ENCODE data around the gene CHMP2B. TPM values are rescaled to one million over a fixed set of nuclear protein-coding genes. Genes with fewer than 3 reads are reported as not detected.

The CHMP2B gene
- total and polyA plus RNA-seq, 2 of the 4 experiments (the other 2 are of a cell fraction), result 6.8 to 14.0 TPM

DNA sequence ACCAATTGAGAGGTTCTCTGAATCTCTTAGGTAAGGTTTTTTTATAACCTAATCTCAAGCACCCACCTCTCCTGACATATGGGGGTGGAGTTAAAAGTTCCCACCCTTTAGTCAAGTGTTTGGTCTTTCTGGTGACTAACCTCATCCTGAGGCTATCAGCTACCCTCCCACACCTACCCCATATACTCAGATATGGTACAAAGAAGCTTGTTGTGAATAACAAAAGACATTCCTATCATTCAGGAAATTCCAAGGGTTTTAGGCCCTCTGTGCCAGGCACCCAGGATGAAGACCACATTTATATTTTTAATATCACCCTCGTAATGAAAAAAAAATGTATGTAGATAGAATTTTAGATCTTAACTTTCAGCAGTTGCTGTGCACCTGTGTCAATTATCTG, 9.0 kb downstream of the CHMP2B start:
- Histone ChIP-seq H3K4me2 (ENCODE audit: low read depth, low read length) (no peak overlapping the region), H2BK15ac (ENCODE audit: low read depth, low read length) (no peak overlapping the region), H2AK9ac (replicated peaks; ENCODE audit: low read depth, low read length, poor library complexity) (no peak overlapping the region), H3K23ac (ENCODE audit: low read depth, low read length) (no peak overlapping the region), H3K9ac (ENCODE audit: low read depth, low read length) (no peak overlapping the region), H2BK20ac (ENCODE audit: low read depth, low read length) (no peak overlapping the region), H4K8ac (ENCODE audit: low read depth in 2 of 2, low read length in 2 of 2) (no peak overlapping the region), H4K20me1 (ENCODE audit: insufficient read depth, low read length) (peaks cover 12% of the 10 kb centered on the region; the same call in 1 of the 2 replicates), H4K5ac (ENCODE audit: low read depth, low read length) (no peak overlapping the region), H3K27me3 (ENCODE audit: control insufficient read depth, insufficient read depth, low read length) (no peaks in the 10 kb centered on the region), H3K14ac (replicated peaks; ENCODE audit: low read depth, low read length) (no peak overlapping the region), H3K36me3 (ENCODE audit: control insufficient read depth, insufficient read depth, low read length) (no peaks in the 10 kb centered on the region), H3K27ac (ENCODE audit: insufficient read depth, low read length) (no peak overlapping the region), H2AK5ac (ENCODE audit: low read depth, low read length) (no peak overlapping the region), H4K91ac (ENCODE audit: insufficient read depth, low read depth, low read length) (no peak overlapping the region), H2BK5ac (ENCODE audit: low read depth, low read length, poor library complexity, severe bottlenecking) (no peak overlapping the region), H3K4me1 (ENCODE audit: control insufficient read depth, insufficient read depth, low read length) (no peaks in the 10 kb centered on the region), H3K4ac (ENCODE audit: low read depth, low read length) (no peak overlapping the region), H3K56ac (ENCODE audit: extremely low read depth, insufficient read depth, low read length) (no peak overlapping the region), H3K9me3 (ENCODE audit: control insufficient read depth, insufficient read depth, low read length) (no peaks in the 10 kb centered on the region), H3K18ac (ENCODE audit: low read depth, low read length) (no peak overlapping the region), H2BK120ac (ENCODE audit: low read depth, low read length) (no peak overlapping the region), H3K4me3 (ENCODE audit: insufficient read depth, low read depth, low read length) (no peak overlapping the region), H2AFZ (replicated peaks; ENCODE audit: low read length, poor library complexity) (no peak overlapping the region), H3K9me1 (ENCODE audit: insufficient read depth, low read length) (0 out of 2 replicates have a peak, but pooled peaks cover 3% of the 10 kb centered on the region), H3K79me1 (ENCODE audit: low read depth in 1 of 2, low read length in 2 of 2) (peaks cover 24 to 40% of the 10 kb centered on the region in 2 experiments)
- ChIA-PET CTCF (no interaction called here), POLR2A (ENCODE audit: unreplicated experiment) (no interaction called here)
- intact Hi-C loops (cut with micrococcal nuclease), result no loop called here
- in situ Hi-C loops (cut with MboI; ENCODE audit: low sequenced_read_pairs), result no loop called here
- ATAC-seq (ENCODE audit: low read depth) (no peak), DNase-seq (no peak)
- TF ChIP-seq CHD1 (IDR thresholded peaks at IDR 0.05; ENCODE audit: low read depth, low read length) (no peak), RAD21 (IDR thresholded peaks at IDR 0.05; ENCODE audit: low read length) (no peak), BHLHE40 (IDR thresholded peaks at IDR 0.05; ENCODE audit: low read depth, low read length) (no peak), NFE2L2 (IDR thresholded peaks at IDR 0.05; ENCODE audit: low read depth, low read length) (no peak), MAZ (IDR thresholded peaks at IDR 0.05; ENCODE audit: borderline replicate concordance, low read depth, low read length) (no peak), FOS (IDR thresholded peaks at IDR 0.05; ENCODE audit: low read depth, low read length) (no peak), MXI1 (IDR thresholded peaks at IDR 0.05; ENCODE audit: borderline replicate concordance, low read depth, low read length) (no peak), RCOR1 (IDR thresholded peaks at IDR 0.05; ENCODE audit: insufficient replicate concordance, low read length) (no peak), RFX5 (IDR thresholded peaks at IDR 0.05; ENCODE audit: low read depth, low read length) (no peak)
- TF ChIP-seq, protein P1, sequence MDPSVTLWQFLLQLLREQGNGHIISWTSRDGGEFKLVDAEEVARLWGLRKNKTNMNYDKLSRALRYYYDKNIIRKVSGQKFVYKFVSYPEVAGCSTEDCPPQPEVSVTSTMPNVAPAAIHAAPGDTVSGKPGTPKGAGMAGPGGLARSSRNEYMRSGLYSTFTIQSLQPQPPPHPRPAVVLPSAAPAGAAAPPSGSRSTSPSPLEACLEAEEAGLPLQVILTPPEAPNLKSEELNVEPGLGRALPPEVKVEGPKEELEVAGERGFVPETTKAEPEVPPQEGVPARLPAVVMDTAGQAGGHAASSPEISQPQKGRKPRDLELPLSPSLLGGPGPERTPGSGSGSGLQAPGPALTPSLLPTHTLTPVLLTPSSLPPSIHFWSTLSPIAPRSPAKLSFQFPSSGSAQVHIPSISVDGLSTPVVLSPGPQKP (IDR thresholded peaks at IDR 0.05; ENCODE audit: borderline replicate concordance, low read depth, low read length), result no peak
- TF ChIP-seq, protein P2, sequence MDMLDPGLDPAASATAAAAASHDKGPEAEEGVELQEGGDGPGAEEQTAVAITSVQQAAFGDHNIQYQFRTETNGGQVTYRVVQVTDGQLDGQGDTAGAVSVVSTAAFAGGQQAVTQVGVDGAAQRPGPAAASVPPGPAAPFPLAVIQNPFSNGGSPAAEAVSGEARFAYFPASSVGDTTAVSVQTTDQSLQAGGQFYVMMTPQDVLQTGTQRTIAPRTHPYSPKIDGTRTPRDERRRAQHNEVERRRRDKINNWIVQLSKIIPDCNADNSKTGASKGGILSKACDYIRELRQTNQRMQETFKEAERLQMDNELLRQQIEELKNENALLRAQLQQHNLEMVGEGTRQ (IDR thresholded peaks at IDR 0.05; ENCODE audit: low read depth, low read length), result no peak
- dilution Hi-C loops (cut with HindIII; ENCODE audit: low sequenced_read_pairs, unreplicated experiment), result no loop called here
- no CpG with 5 or more reads among the region's 1 CpG for WGBS, 2 experiments (ENCODE audit: extremely low coverage in 2 of 2, insufficient read length in 1 of 2)
- BruUV-seq (replicated peaks), result no TSS peak
